GM18499 (cell line): Measurements from ENCODE around the gene SLC19A1.

Source experiments
- ATAC-seq: cut with Tn5 transposase; IDR thresholded peaks from one replicate; pipeline ENCODE4 v1.9.1; 2021; ENCODE audit warnings: moderate number of reproducible peaks; ENCODE audit not compliant: insufficient read depth, unreplicated experiment

The SLC19A1 gene

DNA sequence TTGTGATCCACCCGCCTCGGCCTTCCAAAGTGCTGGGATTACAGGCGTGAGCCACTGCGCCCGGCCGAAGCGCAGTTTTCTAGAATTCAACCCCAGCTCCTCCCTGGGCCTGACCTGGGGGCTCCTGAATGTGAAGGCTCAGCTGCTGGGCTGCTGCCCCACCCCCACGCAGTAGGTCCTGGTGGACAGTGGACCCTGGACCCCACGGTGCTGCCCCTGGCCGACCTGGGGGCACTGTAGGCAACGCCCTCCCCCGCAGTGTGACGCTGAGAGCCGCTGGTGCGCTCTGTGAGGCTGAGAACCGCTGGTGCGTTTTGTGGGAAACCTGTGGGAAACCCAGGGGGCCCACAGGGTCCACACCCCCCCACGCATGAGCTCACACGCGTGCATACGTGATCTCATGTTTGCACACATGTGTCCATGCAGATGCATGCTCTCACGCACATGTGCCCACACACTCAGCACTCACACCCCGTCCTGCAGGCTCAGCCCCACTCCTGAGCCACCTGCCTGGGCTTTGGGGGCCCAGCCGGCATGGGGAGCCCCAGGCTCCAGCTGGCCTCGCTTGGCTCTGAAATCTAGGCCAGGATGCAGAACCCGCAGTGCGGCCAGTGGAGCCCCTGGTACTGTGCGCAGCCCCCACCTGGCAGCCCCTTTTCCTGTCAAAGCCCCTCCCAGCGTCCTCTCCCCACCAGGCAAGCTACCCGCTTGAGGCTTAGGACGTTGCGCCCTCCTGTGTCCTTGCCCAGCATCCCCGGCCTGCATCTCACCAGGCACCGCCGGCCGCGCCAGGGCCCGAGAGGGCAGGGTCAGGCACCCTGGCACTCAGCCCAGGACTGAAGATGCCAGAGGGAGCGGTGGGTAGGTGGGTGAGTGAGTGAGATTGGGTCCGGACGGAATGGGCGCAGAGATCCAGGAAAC lies 69.5 kb downstream of the SLC19A1 start:
- no peak for ATAC-seq

DNA sequence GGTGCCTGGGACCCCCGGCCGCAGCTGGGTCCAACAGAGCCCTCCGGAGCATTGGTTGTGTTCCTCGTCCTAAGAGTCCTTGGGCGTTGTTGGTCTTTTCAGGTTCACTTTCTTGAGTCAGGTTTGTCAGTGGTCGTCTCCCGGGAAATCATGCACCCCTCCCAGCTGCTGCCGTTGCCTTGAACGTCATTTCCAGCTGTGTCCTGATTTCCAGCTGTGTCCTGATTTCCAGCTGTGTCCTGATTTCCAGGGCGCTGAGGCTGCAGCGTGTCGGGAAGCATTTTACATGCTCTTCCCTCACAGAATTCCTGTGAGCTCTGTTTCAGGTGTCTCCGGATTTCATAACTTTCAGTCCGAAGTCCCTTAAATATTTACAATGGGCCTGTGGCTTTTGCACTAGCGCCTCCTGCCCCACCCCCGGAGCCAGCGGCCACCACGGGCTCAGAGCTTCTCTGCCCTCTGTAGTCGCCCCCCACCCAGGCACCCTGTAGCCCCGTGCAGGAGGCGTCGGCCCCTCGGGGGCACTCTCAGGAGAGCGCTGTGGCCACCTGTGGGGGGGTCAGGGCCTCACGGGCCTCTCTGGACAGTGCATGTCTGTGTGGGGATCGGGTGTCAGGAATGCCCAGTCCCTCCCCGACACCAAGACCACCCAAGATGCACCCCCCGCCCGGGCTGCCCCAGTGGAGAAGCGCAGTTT lies 70.6 kb downstream of the SLC19A1 start:
- no peak for ATAC-seq

DNA sequence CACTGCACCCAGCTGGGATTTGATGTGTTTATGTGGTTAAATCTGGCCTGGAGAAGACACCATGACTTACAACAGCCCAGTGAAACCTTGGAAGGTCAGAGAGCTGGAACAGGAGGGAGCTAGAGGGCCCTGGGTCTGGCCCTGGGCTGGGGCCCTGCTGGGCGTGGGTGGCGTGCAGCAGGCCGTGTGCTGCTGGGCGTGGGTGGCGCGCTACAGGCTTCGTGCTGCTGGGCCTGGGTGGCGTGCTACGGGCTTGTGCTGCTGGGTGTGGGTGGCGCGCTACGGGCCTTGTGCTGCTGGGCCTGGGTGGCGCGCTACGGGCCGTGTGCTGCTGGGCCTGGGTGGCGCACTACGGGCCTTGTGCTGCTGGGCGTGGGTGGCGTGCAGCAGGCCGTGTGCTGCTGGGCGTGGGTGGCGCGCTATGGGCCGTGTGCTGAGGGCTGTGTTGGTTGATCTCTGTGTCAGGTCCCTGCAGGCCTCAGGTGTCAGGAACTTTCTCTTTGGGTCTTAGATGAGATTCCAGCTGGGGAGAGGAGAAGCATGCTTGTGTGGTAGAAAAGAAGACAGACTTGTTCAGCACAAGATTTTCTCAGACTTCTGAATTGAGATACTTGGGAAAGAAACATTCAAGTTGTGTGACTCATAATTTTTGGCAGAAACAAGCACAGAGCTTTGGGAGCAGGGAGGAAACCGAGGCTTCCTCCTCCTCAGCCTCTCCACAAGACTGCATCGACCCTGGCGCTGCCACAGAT lies 71.3 kb downstream of the SLC19A1 start:
- no peak for ATAC-seq

DNA sequence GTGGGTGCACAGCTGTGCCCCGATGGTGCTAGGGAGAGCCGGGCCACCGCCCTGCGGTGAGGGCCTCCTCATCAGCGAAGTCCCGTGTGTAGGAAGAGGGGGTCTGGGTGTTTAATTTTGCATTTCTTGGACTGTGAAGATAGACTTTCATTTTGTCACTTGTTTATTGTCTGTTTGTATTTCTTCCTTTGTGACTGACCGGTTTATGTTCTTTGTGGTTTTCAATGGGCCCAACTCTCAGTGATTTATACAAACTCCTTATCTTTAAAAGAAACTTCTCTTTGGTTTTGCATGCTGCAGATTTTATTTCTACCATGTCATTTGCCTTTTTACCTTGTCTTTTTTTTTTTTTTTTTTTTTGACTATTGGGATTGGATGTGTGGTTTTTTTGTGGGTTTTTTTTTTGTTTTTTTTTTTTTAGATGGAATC lies 72.1 kb downstream of the SLC19A1 start:
- ATAC-seq: no peak

DNA sequence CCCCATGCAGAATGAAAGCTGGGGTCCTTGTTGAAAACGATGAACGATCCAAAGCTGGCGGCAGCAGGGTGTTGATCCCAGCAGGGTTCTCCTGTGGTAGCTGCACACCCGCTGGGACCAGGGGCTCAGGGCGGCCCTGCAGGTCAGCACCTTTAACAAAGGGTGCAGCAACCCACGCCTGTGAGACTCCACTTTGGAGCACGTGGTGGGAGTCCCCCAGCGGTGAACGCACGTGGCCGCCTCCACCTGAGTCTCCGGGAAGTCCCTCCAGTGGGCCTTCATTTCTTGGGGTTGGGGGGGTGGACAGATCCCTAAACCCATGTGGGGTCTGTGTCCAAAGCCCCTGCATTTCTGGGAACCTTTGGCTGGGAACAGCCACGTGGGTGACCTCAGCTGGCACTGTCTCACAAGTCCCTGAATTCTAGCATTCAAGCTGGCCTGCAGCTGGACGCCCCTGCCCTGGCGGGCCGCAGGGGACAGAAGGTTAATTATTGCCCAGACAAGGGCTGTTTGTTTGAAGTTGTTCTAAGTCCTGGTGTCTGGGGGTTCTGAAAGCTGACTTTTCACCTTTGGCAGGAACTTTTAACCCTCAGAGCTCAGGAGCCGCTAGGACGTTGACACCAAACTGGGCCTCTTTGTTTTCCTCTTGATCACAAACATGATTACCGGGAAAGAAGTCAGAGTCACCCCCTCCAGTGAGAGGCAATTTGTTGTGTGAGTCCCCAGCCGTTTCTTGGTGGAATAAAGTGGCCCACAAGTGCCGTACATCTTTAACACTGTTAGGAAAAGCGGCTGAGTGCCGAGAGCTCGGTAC lies 72.8 kb downstream of the SLC19A1 start:
- no peak for ATAC-seq

DNA sequence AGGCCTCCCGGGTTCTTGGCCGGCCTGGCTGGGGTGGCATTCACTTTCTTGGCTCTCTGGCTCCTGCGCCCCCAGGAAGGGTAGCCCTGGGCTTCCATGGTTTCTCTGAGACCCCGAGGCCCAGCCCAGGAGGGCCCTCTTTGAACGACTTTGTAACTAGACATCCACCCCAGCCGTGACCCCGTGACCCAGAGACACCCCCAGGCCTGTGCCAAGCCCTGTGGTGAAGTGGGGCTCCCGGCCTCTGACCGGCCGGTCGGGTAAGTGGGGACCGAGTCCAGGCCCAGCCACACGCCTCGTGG lies 73.3 kb downstream of the SLC19A1 start:
- no peak for ATAC-seq

DNA sequence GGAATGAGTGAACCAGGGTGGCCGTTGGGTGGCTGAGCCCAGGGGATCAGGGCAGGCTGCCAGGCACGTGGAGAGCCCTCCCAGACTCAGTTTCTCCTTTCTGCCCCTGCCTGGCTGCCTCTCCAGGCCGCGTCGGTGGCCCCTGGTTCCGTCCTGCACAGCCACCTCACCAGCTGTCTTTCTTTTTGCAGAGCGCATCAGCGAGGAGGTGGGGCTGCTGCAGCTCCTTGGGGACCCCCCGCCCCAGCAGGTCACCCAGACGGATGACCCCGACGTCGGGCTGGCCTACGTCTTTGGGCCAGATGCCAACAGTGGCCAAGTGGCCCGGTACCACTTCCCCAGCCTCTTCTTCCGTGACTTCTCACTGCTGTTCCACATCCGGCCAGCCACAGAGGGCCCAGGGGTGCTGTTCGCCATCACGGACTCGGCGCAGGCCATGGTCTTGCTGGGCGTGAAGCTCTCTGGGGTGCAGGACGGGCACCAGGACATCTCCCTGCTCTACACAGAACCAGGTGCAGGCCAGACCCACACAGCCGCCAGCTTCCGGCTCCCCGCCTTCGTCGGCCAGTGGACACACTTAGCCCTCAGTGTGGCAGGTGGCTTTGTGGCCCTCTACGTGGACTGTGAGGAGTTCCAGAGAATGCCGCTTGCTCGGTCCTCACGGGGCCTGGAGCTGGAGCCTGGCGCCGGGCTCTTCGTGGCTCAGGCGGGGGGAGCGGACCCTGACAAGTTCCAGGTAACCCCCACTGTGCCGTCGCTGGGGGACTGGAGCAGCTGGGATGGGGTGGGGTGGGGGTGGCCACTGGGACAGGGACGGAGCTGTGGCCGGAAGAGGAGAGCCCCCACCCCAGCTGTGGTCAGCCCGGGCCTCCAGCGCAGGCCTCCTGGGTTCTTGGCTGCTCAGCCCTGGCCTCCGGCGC lies 73.9 kb downstream of the SLC19A1 start:
- no peak for ATAC-seq

DNA sequence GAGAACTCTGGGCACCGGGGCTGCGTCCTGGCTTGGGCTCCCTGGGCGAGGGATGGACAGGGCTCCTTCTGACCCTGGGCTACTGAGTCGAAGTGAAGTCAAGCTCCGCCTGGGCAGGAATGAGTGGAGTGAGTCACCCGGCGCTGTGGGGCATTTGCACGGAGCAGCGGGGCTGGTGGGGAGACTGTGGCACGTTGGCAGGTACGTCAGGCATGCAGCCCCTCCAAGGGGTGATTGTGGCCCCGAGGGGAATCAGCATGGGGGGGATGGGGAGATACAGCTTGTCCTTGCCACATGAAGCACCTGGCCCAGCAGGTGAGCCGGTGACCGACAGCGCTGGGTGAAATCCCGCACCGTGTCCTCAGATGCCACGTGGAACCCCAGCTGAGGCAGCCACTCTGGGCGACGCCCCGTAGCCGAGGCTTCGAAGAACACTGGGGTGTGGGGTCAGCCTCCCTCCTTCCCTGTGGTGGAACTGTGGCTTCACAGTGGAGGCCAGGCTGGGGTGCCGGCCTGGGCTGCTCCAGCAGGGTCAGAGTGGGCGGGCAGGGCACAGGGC lies 74.9 kb downstream of the SLC19A1 start:
- no peak for ATAC-seq

DNA sequence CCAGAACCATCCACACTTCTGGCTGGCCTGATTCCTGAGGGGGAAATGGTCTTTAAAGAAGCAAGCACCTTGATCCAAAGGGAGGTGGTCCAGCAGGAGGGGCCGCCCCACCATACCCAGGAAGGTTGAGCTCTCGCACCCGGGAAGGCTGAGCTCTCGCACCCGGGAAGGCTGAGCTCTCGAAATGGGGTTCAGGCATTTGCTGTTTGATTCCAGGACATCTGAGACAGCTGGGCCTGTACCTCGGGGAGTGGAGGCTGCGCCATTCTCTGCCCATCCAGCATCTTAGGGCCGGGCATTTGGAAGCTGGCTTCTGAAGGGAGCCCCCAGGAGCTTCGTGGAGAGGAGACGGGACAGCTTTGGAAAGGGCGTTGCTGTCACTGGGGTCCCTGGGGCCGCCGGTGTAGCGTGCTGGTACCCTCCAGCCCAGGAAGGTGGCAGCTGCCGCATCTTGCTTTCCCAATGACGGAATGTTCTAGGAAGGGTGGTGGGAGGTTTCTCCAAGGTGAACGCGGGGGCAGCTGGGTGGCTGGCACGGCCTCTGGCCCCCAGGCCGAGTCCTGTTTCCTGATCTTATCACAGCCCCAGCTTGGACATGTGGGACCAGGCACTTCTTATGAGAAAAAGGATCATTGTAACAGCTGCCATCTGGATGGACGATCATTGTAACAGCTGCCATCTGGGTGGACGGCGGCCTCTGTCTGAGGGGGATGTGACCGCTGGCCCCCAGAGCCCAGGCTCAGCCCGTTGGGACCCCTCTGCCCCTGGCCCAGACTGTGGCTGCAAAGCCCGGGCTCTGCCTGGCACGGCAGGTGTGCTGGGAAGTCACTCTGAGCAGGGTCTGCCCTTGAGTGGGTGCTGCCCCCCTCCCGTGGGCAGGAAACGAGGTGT lies 75.7 kb downstream of the SLC19A1 start:
- no peak for ATAC-seq

DNA sequence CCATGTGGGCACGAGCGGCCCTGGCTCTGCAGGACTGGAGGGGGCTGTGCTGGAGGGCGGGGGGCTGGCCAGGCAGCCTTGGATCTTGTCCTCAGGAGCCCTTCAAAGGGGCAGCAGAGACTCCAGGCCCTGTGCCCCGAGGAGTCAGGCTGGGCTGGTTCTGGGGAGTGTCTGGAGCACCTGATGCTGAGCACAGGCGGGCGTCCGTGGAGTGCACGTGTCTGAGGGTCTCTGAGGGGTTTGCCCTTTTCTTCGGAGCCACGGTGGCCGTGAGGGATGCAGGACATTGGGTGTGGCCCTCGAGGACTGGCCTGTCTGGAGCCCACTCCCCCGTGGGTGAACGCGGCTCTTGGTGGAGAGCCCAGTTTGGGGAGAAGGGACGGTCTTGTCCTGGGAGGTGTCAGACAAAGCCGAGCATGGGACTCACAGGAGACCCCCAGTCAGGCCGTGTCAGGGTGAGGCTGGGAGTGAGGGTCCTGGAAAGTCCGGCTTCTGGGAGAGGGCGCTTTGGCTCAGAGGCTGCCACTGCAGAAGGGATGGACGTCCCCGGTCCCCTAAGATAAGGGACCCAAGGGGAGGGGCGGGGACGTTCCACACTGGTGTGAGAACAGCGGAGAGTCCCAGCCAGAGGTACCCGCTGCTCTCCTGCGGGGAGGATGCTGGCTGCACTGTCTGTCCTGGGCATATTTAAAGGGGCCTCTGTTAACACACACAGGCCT lies 76.5 kb downstream of the SLC19A1 start:
- ATAC-seq: no peak

DNA sequence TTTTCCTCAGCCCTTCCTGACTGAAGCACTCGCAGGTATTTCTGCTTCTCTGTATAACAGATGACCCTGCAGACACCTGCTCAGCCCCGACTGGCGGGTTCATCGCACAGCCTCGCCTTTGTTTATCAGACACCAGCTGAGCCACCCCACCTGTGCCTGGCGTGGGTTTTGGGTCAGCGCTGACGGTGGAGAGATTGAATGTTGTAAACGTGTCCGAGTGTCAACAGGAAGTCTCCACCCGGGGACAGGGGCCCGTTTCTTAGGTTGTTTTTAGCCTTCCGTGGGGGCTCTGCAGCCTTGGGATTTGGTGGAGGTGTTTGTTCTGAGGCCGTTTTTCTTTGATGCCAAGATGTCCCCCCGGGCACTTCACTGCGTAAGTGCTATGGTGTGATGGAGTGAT lies 77.1 kb downstream of the SLC19A1 start:
- ATAC-seq: no peak

DNA sequence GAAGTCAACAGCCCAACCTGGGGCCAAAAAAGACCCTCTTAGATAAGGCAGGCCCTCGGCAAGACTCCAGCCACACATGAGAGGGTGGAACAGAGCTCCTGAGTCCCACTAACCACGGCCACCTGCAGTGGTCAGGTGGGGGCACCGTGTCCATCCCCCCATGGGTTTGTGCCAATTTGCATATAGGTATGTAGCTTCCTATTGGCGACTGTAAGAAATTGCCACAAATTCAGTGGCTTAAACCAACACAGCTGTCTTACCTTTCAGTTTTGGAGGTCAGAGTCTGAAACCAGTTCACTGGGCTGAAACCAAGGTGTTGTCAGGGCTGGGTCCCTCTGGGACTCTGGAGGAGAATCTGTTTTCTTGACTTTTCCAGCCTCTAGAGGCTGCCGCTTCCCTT lies 77.9 kb downstream of the SLC19A1 start:
- ATAC-seq: no peak

DNA sequence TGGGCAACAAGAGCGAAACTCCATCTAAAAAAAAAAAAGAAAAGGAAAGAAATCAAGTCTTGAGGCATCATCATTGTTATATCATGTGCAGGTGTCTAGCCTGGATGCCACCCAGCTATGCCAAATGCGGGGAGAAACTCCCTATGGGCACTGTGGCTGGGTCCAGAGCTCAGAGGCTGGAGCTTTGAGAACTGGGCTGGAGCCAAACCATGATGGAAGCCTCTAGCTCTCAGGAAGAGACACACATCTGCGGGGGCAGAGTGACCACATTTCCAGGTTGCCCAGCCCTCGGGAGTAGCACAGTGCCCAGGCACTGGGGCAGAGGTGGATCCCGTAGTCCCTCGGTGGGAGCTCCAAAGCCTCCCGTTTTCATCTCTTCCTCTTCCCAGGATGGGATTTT lies 78.4 kb downstream of the SLC19A1 start:
- ATAC-seq: no peak

DNA sequence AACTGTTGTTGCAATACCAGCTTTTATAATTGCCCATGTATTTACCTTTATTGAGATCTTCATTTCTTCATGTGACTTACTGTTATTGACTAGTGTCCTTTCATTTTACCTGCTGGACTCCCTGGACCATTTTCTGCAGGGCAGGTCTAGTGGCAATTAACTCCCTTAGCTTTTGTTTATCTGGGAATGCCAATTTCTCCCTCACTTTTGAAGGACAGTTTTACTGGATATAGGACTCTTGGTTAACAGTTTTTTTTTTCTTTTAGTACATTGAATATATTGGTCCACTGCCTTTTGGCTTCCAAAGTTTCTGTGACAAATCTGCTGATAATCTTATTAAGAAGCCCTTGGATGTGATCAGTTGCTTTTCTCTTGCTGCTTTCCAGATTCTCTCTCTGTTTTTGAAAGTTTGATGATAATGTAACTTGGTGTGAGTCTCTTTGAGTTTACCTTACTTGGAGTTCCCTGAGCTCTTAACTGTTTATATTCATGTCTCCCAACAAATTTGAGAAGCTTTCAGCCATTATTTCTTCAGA lies 80.4 kb downstream of the SLC19A1 start:
- ATAC-seq: no peak

DNA sequence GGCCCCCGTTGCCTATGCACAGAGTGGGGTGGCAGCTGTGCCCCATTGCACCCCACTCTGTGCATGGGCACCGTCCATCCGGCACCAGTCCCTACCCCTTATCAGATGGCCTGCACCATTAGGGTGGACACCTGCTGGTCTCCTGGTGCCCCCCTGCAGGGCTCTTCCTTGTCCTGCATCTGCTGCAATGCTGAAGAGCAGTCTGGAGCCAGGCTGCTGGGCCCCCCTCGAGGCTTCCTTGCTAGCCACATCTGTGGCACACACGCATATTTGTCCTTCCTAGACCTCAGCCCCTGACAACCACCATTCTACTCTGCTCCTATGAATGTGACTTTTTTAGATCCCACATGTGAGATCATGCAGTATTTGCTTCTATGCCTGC lies 80.9 kb downstream of the SLC19A1 start:
- no peak for ATAC-seq

DNA sequence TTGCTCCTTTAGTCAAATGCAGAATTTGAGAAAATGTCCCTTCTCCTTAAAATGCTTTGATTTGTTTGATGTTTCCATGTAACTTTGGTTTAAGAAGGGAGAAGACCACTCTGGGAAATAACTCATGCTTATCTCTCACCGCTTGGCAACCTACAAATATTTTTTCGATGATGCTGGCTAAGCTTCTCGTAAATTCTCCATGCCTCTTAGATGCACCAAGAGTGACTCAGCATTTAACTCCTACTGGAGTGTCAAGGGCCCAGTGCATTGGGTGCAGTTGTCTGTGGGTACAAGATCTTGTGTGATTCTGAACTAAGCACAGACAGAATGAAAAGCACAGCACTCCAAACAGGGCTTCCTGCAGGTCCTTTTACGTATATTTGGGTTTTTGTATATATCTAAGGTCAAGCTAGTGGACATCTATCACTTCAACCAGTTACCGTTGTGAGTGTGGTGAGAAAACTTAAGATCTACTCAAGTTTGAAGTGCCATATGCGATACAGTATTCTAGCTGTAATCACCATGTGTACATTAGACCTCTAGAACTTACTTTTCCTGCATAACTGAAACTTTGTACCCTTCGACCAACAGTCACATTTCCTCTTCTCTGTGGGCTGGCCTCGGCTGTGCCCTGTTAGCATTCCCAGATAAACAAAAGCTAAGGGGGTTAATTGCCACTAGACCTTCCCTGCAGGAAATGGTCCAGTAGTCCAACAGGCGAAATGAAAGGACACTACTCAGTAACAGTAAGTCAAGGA lies 81.5 kb downstream of the SLC19A1 start:
- ATAC-seq: no peak
